ENCODE measurements around the gene STARD9.
A peak's percentile ranks its signal among the peaks of the same experiment; 100 is the strongest.
"Not testable (repeated sequence)": the region's sequence is repeated elsewhere in the genome, so short reads cannot be mapped to it uniquely, and the experiment has no call there.

The STARD9 gene

DNA sequence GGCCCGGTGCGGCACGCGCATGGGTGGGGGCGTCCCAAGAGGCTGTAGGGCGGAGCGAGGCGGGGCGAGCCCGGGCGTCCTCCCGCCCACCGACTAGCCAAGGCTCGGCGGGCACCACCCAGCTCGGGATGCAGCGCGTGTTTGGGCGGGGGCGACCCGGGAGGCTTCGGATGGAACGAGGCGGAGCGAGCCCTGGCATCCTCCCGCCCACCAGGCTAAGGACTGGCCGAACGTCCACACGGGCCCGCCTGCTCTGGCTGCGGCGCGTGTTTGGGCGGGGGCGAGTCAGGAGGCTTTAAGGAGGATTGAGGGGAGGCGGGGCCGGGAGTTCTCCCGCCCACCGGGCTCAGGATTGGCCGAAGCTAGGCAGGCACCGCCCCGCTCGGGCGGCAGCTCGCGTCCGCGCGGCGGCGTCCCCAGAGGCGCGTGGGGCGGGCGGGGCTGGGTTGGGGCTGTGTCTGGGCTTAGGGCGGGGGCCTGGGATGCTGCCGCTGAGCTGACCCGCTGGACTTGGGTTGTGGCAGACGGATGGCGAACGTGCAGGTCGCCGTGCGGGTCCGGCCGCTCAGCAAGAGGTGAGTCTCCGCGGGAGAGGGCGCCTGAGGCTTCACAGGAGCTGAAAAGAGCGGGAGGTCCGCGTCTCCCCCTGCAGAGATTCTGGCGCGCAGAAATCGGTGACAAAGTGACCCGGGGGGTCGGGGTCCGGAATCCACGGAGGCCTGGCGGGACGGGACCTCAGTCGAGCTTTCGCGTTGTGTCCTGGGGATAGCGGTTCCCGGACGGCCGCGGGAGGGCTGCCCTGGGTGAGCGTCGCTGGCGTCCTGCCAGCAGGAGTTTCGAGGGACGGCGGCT lies at the start of gene STARD9:
STARD9 (plus strand) TSS at position 419 of the 852 bp plus-strand sequence; CDS start at position 529, 110 bp downstream.
- peak; percentile 86 for DNase-seq (ENCODE audit: low read depth)

- no peak for DNase-seq (ENCODE audit: low read depth)
Measured at GRCh38 chr15:42528970-42529369, 46.4 kb upstream of the STARD9 start.

DNA sequence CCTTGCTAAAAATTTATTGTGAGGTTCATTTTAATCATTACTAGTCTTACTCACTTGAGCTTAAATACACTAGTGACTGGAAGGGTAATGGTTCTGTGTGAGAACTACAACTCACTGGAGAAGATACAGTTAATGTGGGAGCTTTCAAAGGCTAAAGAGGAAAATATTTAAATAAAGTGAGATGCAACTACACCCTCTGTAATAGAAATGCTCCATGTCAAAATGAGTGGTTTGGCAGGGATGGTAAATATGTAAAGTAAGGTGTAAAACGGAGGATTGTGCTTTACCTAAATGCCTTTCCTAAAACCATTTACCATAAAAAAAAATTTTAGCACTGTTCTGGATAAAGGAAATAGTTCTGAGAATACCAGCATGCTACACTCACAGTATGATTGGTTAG lies 42.2 kb upstream of the STARD9 start:
- DNase-seq (ENCODE audit: low read depth), result no peak

- DNase-seq (ENCODE audit: low read depth), result no peak
Measured at GRCh38 chr15:42544853-42545629, 30.4 kb upstream of the STARD9 start.

DNA sequence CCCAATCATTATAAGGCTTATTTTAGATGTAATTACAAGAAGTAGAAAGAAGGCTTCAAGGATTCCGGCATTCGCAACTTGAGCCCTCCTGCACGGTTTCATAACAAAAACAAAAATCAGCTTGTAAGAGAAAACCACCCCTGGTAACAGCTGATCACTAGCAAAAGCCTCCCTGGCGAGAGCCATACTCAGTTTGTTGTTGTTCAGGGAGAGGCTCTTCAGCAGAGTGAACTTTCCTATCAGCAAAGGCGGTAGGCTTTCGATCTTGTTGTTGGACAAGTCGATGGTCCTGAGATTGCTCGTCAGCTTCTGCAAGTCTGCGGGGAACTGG lies 27.5 kb upstream of the STARD9 start:
- DNase-seq (ENCODE audit: low read depth), result no peak

- peak; percentile 77 for DNase-seq (ENCODE audit: low read depth)
Measured at GRCh38 chr15:42548249-42549031, 27.0 kb upstream of the STARD9 start, which contains the start of the genes HAUS2 and LRRC57. Gene HAUS2, plus strand, starts transcription at chr15:42548838. Its CDS starts 35 bp downstream, at chr15:42548873. Gene LRRC57, minus strand, starts transcription at chr15:42548793. Its CDS starts 359 bp downstream, at chr15:42548434.

DNA sequence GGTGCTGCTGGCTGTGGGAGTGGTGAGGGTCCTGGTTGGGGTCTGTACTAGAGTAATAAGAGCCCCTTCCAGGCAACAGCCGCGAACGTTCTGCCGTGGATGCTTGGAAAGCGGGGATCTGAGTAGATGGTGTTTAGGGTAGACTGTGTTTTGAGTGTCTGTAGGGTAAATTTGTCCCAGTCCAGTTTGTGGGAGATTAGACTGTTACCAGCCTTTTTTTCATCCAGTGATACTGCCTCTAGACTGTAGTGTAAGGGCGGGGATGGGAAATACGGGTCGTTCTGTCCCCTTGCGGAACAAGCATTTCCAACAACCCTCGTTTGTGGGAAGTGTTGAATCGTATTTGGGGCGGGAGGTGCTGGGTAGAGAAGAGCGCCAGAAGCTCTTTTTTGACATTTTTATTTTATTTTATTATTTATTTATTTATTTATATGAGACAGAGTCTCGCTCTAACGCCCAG lies 26.3 kb upstream of the STARD9 start:
- no peak for DNase-seq (ENCODE audit: low read depth)

GRCh38 chr15:42549741-42550392 lies 25.5 kb upstream of the STARD9 start:
- DNase-seq (ENCODE audit: low read depth), result no peak

DNA sequence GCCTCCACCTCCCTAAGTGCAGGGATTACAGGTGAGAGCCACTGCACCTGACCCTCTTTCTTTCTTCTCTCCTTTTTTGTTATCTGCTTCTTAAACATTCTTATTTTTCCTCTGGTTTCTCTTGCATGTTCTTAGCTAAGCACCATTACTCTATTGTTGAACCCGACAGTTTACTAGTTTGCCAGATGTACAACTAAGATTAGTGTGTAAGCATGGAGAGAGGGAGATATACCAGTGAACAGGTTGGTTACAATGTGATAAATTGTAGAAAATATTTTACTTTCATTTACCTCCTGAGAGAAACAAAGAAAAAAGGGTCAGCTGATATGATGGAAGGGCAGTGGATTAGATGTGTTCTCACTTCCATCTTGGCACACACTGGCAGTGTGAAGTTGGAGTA lies 21.9 kb upstream of the STARD9 start:
- DNase-seq (ENCODE audit: low read depth), result no peak

DNA sequence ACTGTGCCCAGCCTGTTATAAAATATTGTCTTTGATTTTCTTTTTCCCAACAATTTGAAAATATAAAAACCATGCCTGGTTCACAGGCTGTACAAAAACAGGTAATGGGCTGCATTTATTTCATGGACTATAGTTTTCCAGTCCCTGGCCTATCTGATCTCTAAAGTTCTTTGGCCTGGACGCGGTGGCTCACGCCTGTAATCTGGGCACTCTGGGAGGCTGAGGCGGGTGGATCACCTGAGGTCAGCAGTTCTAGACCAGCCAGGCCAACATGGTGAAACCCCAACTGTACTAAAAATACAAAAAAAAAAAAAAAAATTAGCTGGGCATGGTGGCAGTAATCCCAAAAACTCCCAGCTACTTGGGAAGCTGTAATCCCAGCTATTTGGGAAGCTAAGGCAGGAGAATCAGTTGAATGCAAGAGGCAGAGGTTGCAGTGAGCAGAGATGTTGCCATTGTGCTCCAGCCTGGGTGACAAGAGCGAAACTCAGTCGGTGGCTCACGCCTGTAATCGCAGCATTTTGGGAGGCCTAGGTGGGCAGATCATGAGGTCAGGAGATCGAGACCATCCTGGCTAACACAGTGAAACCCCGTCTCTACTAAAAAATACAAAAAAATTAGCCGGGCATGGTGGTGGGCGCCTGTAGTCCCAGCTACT lies 18.7 kb upstream of the STARD9 start:
- not testable (repeated sequence) for DNase-seq (ENCODE audit: low read depth)

GRCh38 chr15:42558739-42559138 lies 16.7 kb upstream of the STARD9 start:
- no peak for DNase-seq (ENCODE audit: low read depth)

- no peak for DNase-seq (ENCODE audit: low read depth)
Measured at GRCh38 chr15:42576040-42576594, 711 bp downstream of the STARD9 start.

- no peak for DNase-seq (ENCODE audit: low read depth)
Measured at GRCh38 chr15:42576776-42577175, 1.4 kb downstream of the STARD9 start.

GRCh38 chr15:42577514-42578031 lies 2.2 kb downstream of the STARD9 start:
- no peak for DNase-seq (ENCODE audit: low read depth)

DNA sequence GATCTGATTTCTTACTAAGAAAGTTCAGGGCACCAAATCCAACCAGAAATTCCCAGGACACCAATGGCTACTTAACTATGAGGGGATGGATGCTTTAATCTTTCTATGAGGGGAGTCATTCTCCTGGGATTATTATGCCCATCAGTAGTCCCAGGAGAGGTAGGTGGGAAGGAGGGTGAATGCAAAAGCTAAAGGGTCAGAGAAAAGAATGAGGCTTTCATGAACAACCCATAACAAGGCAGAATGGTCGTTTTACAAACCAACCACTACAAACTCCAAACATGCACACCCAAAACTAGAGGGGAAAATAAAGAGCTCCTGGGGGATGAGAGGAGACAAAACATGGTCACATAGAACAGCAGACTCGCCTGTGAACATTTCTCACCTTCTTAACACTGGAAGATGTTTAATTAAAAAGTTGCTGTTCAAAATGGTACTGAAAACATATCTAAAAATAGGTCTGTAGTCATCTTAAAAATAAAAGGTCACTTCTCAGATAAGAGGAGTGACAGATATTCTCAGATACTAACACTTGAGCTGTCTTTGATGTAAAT lies 3.7 kb downstream of the STARD9 start:
- no peak for DNase-seq (ENCODE audit: low read depth)

DNA sequence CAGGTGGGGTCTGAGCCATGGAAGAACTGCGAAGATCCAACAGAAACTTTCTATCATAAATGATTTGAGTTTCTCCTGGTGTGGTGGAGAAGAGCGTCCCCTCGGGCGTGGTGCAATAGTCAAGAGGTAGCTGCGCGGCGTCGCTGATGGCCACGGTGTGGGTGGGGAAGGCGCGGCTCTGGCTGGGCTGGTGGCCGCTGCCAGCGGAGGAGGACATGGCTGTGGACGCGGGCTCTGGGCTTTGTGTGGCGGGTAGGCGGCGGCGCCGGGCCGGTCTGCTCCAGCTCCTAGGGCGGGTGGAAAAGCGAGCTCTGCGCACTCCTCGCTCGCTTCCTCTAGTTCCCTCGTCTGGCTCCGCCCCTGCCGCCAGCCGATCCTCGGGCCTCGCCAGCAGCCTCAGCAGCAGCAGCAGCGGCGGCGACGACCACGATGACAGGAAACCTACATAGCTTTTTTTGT lies 5.9 kb downstream of the STARD9 start:
- DNase-seq (ENCODE audit: low read depth), result peak; percentile 57

DNA sequence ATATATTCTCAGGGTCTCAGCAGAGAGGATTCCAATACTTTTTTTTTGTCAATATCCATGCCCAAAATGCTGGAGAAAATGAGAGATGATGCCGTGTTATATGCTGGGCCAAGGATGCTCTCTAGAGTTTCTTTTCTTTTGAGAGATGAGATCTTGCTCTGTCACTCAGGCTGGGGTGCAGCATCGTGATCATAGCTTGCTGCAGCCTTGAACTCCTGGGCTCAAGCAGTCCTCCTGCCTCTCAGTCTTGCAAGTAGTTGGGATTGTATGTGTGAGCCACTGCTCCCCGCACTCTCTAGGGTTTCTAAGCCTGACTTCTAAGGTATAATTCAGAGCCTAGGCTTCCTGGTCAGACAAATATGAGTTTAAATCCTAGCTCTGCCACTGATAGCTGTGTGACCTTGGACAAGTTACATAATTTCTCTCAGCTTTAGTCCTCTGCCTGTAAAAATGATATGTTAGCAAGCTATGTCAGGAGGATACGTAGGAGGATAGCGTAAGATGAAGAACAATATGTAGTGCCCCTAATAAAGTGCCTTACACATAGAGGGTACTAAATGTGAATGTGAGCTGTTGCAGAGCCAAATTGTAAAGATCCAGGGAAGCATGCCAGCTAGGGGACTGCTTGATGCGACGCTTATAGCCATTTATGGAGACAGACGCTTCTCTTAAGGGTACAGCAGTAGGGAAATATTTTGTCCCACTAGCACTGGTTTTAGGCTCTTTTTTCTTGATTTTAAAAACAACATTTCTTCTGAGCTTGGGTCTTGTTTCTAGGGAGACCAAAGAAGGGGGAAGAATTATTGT lies 7.4 kb downstream of the STARD9 start:
- DNase-seq (ENCODE audit: low read depth), result no peak

DNA sequence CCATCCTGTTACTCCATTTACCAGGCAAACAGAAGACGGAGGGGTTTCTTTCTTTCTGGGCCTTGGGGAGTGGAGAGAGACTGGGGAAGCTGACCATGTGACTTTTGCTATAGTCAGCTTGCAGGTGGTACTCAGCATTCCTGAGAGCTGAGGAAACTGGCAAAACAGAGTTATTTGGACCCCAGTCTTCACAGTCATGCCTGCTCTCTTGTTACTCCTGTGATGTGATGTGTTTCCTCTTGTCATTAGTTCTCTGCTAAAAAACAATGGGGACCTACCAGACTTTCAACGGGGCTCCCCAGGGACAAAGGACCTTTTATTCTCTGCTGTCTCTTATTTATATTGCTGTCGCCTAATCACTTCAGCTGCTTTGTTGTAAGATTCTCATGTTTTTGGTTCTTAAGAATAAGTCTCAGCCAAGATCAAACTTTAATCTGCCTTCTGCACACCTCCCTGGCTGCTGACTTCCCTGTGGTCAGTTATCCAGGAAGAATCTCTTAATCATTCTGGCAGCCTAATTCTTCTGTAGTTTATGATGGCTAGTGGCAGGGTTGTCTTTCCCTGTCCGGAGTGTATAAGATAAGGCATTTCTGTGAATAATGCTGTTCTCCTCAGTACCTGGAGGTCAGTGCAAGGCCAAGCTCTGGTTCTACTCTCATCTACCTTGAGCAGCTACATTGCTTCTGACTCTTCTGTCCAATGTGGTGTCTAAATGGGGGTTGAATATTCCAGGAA lies 8.8 kb downstream of the STARD9 start:
- no peak for DNase-seq (ENCODE audit: low read depth)

Data from stimulated activated CD8-positive, alpha-beta memory T cell treated with anti-CD3 and anti-CD28 coated beads, Interleukin-15, amount 100 ng/mL, for 1 hour (primary cell).